ENCODE data around the gene HS3ST1.

DNA sequence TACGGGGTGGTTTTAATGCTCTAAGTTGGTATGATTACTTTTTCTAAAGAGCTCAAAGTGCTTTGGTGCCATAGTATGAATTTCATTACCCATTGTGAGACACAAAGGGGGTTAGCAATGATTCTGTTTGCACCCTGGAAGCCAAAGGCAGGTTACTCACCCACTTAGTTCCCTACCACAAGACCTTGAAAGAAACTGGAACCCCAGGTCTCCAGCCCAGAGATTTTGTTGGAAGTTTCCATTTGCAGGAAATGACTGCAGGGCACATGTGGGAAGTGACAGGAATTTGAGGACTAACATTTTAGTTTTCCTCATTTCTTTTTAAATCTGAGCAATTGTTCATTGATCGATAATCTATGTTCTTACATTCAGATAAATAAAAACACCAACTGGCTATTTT is 1.8 kb upstream of the HS3ST1 start:
- TF ChIP-seq TAF1 (IDR thresholded peaks at IDR 0.05; ENCODE audit: borderline replicate concordance, insufficient read depth, low read length): no peak
- TF ChIP-seq, protein P1, sequence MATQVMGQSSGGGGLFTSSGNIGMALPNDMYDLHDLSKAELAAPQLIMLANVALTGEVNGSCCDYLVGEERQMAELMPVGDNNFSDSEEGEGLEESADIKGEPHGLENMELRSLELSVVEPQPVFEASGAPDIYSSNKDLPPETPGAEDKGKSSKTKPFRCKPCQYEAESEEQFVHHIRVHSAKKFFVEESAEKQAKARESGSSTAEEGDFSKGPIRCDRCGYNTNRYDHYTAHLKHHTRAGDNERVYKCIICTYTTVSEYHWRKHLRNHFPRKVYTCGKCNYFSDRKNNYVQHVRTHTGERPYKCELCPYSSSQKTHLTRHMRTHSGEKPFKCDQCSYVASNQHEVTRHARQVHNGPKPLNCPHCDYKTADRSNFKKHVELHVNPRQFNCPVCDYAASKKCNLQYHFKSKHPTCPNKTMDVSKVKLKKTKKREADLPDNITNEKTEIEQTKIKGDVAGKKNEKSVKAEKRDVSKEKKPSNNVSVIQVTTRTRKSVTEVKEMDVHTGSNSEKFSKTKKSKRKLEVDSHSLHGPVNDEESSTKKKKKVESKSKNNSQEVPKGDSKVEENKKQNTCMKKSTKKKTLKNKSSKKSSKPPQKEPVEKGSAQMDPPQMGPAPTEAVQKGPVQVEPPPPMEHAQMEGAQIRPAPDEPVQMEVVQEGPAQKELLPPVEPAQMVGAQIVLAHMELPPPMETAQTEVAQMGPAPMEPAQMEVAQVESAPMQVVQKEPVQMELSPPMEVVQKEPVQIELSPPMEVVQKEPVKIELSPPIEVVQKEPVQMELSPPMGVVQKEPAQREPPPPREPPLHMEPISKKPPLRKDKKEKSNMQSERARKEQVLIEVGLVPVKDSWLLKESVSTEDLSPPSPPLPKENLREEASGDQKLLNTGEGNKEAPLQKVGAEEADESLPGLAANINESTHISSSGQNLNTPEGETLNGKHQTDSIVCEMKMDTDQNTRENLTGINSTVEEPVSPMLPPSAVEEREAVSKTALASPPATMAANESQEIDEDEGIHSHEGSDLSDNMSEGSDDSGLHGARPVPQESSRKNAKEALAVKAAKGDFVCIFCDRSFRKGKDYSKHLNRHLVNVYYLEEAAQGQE (IDR thresholded peaks at IDR 0.05; ENCODE audit: insufficient read depth in 1 of 2, low read depth in 2 of 2, low read length in 2 of 2): no peak
